Measurements from ENCODE around the gene GSN. TPM values are rescaled to one million over a fixed set of nuclear protein-coding genes. Genes with fewer than 3 reads are reported as not detected.
A peak's percentile ranks its signal among the peaks of the same experiment; 100 is the strongest.

The GSN gene
- total RNA-seq, 1 experiment from 2014 or later: 28.4 TPM

DNA sequence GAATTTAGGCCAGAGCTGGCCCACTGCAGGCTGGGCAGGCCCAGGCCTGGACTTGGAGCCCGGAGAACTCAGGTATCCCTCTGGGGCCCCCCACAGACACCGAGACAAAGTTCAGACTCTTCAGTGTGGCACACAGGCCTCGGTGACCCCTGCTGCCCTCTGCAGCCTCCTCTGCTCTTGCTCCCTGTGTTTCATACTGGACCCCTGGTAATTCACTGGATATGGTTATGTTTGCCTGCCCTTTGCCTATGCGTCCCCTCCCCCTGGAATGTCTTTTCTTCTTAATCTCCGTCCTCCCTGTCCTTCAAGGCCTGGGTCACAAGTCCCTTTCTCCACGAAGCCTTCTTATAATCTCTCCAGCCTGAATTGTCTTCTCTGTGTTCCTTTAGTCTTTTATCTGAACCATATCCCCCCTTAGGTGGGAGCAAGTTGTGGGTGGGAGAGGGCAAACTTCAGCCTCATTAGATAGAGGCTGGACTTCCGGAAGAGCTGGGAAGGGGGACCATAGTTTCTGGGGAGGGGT lies 30.1 kb downstream of the GSN start:
- no peak for DNase-seq (ENCODE audit: low spot score)
- H3K9me3 ChIP-seq (ENCODE audit: low read depth, low read length, poor library complexity, severe bottlenecking): no peaks in the 10 kb centered on the region
- H3K27me3 ChIP-seq (replicated peaks; ENCODE audit: insufficient read depth, low read depth, low read length, poor library complexity): no peaks in the 10 kb centered on the region
- intact Hi-C loops (cut with micrococcal nuclease; ENCODE audit: unreplicated experiment): no loop called here
- H3K27ac ChIP-seq (ENCODE audit: low read depth, low read length, poor library complexity, severe bottlenecking): no peak overlapping the region
- ChIA-PET POLR2A (ENCODE audit: low non-redundant PET) (no interaction called here), CTCF (no interaction called here)
- no peaks in the 10 kb centered on the region for H3K36me3 ChIP-seq (ENCODE audit: insufficient read depth, low read length, poor library complexity, severe bottlenecking)
- BruUV-seq (replicated peaks): no TSS peak
- H3K4me1 ChIP-seq (ENCODE audit: insufficient read depth, low read length, poor library complexity, severe bottlenecking): peaks cover 19% of the 10 kb centered on the region
- TF ChIP-seq, protein P1, sequence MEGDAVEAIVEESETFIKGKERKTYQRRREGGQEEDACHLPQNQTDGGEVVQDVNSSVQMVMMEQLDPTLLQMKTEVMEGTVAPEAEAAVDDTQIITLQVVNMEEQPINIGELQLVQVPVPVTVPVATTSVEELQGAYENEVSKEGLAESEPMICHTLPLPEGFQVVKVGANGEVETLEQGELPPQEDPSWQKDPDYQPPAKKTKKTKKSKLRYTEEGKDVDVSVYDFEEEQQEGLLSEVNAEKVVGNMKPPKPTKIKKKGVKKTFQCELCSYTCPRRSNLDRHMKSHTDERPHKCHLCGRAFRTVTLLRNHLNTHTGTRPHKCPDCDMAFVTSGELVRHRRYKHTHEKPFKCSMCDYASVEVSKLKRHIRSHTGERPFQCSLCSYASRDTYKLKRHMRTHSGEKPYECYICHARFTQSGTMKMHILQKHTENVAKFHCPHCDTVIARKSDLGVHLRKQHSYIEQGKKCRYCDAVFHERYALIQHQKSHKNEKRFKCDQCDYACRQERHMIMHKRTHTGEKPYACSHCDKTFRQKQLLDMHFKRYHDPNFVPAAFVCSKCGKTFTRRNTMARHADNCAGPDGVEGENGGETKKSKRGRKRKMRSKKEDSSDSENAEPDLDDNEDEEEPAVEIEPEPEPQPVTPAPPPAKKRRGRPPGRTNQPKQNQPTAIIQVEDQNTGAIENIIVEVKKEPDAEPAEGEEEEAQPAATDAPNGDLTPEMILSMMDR (conservative IDR thresholded peaks at IDR 0.05; ENCODE audit: low read depth, low read length): no peak
- TF ChIP-seq EZH2 (IDR thresholded peaks at IDR 0.05; ENCODE audit: borderline replicate concordance, low read depth, low read length, poor library complexity, severe bottlenecking): no peak
- no peak overlapping the region for H3K4me3 ChIP-seq (ENCODE audit: low read depth, low read length, poor library complexity, severe bottlenecking)

DNA sequence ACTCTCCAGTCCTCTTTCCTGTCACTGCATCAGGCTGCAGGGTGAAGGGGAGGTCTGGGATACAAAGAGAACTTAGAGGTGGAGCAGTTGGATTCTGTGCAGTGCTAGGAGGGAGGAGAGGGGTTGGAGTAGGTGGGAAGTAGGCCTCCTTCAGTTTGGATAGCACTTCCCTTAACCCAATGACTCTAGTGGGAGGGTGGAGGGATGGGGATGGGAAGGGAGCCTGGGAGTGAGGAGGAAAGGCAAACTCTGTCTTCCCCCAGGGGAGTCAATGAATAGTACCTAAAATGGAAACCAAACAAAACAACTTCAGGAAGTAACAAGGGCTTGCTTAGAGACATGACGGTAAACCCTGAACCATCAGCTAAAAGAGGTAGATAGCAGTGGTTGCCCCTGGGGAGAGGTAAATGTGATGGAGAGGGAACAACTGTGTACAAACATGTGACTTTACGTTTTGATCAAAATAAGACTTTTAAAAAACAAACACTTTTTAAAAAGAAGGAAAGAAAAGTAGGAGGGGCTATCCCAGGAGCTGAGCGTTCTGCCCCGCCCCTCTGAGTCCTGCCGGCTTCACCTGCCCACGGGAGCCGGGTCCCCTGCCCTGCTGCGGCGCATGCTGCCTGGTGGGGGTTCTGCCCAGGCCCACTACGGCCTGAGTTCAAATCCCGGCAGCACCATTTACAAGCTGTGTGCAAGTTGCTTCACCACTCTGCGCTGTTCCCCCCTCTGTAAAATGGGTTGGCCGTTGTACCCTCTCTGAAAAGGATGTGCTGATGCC lies 30.9 kb downstream of the GSN start:
- intact Hi-C loops (cut with micrococcal nuclease; ENCODE audit: unreplicated experiment): no loop called here
- Histone ChIP-seq H3K4me1 (ENCODE audit: insufficient read depth, low read length, poor library complexity, severe bottlenecking) (peaks cover 15% of the 10 kb centered on the region), H3K27me3 (replicated peaks; ENCODE audit: insufficient read depth, low read depth, low read length, poor library complexity) (no peaks in the 10 kb centered on the region), H3K27ac (ENCODE audit: low read depth, low read length, poor library complexity, severe bottlenecking) (no peak overlapping the region), H3K9me3 (ENCODE audit: low read depth, low read length, poor library complexity, severe bottlenecking) (no peaks in the 10 kb centered on the region), H3K36me3 (ENCODE audit: insufficient read depth, low read length, poor library complexity, severe bottlenecking) (no peaks in the 10 kb centered on the region), H3K4me3 (ENCODE audit: low read depth, low read length, poor library complexity, severe bottlenecking) (peak overlapping the region; percentile 53)
- CTCF ChIA-PET: no interaction called here
- POLR2A ChIA-PET (ENCODE audit: low non-redundant PET): no interaction called here
- TF ChIP-seq, protein P1 (conservative IDR thresholded peaks at IDR 0.05; ENCODE audit: low read depth, low read length): no peak
- no peak for TF ChIP-seq EZH2 (IDR thresholded peaks at IDR 0.05; ENCODE audit: borderline replicate concordance, low read depth, low read length, poor library complexity, severe bottlenecking)
- no TSS peak for BruUV-seq (replicated peaks)
- DNase-seq (ENCODE audit: low spot score): no peak

DNA sequence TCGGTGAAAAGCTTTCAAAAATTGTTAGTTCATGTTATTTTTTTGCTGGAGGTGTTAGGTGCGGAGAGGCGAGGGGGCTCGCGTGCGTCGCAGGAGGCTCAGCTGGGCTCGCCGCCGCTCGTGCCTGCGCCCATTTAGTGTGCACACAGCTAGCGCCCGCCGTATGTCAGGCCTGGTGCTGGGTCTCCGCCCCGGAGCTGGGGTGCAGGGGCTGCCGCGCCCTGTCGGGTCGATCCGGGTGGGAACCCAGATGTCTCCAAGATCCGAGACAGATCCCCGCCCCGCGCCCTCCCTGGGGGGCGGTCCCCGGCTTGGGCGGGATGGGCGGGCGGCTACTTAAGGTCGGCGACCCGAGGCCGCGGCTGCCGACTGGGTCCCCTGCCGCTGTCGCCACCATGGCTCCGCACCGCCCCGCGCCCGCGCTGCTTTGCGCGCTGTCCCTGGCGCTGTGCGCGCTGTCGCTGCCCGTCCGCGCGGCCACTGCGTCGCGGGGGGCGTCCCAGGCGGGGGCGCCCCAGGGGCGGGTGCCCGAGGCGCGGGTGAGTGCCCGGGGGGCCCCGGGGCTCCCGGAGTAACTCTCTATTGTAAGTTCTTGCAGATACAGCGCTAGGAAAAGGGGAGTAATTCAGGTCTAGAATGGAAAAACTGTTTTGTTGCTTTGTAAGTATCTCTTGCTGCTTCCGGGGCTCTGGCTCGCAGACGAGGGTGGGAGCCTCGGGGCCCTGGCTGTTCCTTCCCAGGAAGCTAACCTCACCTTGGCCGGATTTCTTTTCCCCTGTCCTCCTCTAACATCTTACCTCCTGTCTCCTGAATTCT lies 31.7 kb downstream of the GSN start:
- Histone ChIP-seq H3K4me3 (ENCODE audit: low read depth, low read length, poor library complexity, severe bottlenecking) (peak overlapping the region; percentile 53), H3K4me1 (ENCODE audit: insufficient read depth, low read length, poor library complexity, severe bottlenecking) (peaks cover 14% of the 10 kb centered on the region), H3K9me3 (ENCODE audit: low read depth, low read length, poor library complexity, severe bottlenecking) (no peaks in the 10 kb centered on the region), H3K36me3 (ENCODE audit: insufficient read depth, low read length, poor library complexity, severe bottlenecking) (no peaks in the 10 kb centered on the region), H3K27ac (ENCODE audit: low read depth, low read length, poor library complexity, severe bottlenecking) (no peak overlapping the region), H3K27me3 (replicated peaks; ENCODE audit: insufficient read depth, low read depth, low read length, poor library complexity) (no peaks in the 10 kb centered on the region)
- intact Hi-C loops (cut with micrococcal nuclease; ENCODE audit: unreplicated experiment): no loop called here
- no TSS peak for BruUV-seq (replicated peaks)
- CTCF ChIA-PET: no interaction called here
- POLR2A ChIA-PET (ENCODE audit: low non-redundant PET): no interaction called here
- no peak for DNase-seq (ENCODE audit: low spot score)
- TF ChIP-seq, protein P1 (conservative IDR thresholded peaks at IDR 0.05; ENCODE audit: low read depth, low read length): no peak
- no peak for TF ChIP-seq EZH2 (IDR thresholded peaks at IDR 0.05; ENCODE audit: borderline replicate concordance, low read depth, low read length, poor library complexity, severe bottlenecking)

Data from A673 (cell line).